HG03135 (cell line): ENCODE measurements around the gene CDKN2B.

ENCODE experiments used
- ATAC-seq: cut with Tn5 transposase; IDR thresholded peaks from one replicate; pipeline ENCODE4 v1.9.1; 2021; ENCODE audit warnings: mild to moderate bottlenecking, moderate library complexity; ENCODE audit not compliant: unreplicated experiment

The CDKN2B gene

DNA sequence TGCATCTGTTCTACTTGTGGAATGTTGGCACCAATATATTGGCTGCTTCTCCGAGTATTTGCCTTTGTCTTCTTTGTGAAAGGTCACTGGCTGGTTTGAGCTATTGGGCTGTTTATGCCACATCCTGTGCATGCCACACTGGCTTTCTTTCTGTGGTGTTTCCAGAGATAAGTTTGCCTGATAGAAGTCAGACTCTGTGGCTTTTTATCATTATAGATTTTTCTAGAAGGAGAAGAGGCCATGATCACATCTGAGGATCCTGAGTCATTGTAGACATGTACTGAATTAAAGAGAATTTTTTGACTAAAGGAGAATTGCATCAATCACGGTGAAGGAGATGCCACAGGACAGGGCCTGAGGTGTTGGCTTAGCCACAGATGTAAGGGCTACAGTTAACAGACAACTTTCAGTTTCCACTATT lies 26.5 kb upstream of the CDKN2B start:
- ATAC-seq = no peak

DNA sequence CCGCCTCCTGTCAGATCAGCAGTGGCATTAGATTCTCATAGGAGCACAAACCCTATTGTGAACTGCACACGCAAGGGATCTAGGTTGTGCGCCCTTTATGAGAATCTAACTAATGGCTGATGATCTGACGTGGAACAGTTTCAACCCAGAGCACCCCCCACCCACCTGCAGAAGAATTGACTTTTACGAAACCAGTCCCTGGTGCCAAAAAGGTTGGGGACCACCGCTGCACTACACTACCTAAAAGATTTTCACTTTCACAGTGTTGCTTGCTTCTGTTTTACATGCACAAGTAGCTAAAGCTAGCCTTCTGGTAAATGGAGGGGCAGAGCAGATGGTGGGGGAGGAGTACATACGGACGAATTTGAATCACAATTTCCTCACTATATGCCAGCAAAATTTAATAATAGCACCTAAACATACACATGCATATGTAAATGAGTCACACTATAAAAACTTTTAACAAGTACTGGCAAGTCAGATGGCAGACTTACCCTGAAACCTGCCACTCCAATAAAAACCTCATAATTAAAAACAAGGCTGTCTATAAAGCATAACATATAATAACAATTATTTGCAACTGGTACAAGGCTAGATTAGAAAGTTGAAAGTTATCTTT lies 24.0 kb upstream of the CDKN2B start:
- ATAC-seq = no peak

DNA sequence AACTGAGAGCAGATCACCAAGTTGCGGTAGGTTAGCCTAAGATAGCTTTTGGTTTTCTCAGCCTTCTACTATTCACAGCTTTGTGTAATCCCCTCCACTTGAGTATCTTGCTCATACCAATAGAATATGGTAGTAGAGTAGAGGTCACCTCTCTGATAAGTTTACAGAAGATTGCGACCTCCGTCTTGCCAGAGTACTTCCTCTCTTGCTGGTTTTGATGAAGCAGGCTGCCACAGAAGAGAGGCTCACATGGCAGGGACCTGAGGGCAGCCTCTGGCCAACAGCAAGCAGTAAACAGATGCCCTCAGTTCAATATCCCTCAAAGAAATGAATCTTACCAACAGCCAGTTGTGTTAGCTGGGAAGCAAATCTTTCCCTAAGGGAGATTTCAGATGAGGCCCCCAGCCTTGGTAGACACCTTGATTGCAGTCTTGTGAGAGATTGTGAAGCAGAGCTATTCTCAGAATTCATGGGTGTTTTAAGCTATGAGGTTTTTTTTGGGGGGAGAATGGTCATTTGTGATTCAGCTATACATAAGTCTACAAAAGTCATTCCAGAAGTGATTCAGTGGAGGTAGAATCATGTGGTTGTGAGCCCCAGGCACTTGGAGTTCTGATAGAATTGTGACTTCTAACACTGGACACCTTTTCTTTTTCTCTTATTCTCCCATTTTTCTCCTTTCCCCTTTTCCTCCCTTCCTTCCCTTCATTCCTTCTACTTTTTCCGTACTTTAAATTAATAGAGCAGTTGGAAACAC lies 22.7 kb upstream of the CDKN2B start:
- ATAC-seq = no peak

DNA sequence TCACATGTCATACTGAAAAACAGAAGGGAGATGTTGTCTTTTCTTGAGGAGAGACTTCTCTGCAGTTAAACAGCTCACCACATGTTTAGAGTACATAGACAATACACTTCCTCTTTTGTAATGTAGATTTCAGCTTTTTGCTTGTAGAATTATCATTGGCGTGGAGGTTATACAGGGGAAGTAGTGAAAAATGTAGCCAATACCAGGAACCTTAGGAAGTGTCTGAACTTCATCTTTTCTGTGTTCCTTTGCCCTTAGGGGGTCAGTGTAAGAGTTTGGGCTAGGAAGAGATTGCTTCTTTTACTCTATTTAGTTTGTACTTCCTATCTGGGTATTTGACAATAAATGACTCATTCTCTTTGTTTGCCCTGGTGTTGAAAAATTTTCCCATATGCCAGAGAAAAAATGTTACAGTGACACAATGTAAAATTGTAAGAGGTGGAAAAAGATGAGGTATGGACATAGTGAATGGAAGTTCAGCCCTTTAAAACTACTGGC lies 21.0 kb upstream of the CDKN2B start:
- peak; percentile 78 for ATAC-seq

DNA sequence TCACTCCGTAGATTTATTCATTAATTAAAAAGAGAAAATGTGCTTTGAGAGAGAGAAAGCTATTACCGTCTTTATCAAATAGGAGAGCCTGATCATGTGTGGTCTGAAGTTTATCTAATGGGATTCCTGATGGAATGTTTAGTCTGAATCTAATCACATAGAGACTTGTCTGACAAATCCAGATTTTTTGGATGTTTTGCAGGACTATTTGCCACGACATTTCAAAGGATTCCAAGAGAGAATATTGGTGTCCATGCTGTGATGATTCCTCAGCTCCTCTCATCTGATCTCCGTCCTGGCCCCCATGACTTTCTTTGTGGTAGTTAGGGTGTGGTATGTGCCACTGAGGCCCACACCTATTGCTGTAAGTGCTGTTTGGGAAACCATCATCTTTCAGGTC lies 20.1 kb upstream of the CDKN2B start:
- ATAC-seq = no peak

DNA sequence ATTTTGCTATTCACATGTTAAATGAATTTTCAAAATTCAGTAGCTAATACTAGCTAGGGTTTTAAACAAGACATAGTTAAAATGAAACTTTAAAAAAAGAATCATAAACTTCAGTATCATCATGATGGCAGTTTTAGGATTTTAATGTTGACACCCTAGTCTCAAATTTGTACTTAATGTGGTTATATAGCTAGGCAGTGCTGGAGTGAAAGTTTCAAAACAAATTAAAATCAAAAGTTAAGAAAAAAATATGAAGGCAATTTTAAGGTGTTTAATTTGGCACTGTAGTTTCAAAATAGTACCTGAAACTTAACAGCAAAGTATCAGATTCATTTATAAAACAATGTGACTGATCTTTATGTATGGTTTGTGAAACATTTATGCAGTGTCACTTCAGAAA lies 19.3 kb upstream of the CDKN2B start:
- ATAC-seq = no peak

DNA sequence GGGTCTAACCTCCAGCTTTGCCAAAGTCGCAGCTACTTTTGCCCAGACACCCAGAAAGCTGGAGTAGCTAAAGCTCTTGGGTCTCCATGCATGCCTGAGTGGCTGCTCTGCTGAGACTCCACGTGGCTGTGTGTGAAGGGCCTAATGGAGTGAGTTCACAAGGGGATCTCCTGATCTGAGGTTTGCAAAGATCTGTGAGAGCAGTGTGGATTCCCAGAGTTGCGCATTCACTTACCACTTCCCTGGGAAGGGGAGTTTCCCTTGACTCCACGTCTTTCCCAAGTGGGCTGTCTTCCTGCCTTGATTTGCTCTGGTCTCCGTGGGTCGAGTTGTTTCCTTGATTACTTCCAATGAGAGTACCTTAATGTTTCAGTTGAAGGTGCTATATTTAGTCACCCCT lies 17.6 kb upstream of the CDKN2B start:
- no peak for ATAC-seq

DNA sequence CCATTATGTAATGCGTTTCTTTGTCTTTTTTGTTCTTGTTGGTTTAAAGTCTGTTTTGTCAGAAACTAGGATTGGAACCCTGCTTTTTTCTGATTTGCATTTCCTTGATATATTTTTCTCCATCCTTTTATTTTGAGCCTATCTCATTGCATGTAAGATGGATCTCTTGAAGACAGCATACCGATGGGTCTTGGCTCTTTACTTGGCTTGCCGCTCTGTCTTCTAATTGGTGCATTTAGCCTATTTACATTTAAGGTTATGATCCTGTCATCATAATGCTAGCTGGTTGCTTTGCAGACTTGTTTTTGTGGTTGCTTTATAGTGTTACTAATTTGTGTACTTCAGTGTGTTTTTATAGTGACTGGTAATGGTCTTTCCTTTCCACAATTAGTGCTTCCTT lies 13.3 kb upstream of the CDKN2B start:
- ATAC-seq = no peak

DNA sequence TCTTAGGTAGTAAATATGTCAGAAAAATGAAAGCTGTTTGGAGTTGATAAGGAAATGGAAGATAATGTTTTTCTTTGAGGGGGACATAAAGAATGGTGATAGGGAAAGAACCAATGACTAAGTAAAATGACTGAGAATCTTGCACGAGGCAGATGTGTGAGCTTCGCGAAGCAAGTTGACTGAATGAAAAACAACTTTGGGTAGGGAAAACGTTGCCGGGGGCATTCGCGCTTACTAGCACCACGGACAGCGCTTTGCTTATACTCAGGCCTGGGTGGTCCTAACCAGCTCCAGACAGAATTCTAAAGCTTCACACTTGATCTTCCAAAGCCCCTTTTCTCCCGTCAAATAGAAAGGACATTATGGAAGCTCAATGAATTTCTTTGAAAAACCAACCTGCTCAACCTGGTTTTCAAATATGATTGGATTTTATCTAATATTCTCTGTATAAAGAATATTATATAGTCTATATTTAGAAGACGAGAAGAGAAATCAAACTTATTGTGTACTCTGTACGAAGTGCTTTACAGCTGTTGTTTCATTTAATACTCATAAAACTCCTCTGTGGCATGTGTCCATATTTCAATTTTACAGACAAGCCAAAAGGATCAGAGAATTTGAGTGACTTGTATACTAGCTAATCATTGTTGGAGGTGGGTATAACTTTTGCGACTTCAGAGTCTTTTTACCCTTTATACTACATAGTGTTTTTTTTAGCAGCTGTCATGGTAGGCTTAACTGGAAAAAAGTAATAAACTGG lies 1.9 kb upstream of the CDKN2B start:
- no peak for ATAC-seq

DNA sequence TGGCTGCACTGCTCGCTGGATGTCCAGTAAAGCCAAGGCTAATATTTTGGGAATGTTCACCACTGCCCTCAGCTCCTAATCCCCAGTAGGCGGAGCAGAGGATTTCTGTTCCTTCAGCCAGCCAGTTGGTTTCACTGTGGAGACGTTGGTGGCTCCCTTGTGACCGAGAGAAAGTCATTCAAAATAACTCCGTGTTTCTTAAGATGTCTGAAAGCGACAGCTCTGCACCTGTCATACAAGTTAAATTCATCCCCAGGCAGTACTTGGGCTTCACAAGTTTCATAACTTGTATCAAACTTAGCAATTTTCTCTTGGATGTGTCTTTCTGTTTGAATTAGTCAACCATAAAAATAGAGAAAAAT lies 382 bp upstream of the CDKN2B start:
- peak; percentile 35 for ATAC-seq

DNA sequence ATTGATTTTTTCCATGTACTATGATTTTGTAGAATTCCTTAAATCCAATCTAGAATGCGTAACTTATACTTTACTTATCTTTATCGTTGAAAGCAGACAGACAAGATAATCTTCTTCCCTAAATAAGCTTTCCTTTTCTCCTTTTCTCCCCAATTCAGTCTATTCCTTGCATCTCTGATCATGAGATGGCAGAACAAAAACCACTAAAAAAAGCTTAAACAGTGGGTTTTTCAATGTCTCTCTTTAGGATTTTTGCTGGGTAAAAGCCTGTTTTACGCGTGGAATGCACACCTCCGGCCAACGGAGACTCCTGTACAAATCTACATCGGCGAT lies 755 bp downstream of the CDKN2B start:
- ATAC-seq = no peak

DNA sequence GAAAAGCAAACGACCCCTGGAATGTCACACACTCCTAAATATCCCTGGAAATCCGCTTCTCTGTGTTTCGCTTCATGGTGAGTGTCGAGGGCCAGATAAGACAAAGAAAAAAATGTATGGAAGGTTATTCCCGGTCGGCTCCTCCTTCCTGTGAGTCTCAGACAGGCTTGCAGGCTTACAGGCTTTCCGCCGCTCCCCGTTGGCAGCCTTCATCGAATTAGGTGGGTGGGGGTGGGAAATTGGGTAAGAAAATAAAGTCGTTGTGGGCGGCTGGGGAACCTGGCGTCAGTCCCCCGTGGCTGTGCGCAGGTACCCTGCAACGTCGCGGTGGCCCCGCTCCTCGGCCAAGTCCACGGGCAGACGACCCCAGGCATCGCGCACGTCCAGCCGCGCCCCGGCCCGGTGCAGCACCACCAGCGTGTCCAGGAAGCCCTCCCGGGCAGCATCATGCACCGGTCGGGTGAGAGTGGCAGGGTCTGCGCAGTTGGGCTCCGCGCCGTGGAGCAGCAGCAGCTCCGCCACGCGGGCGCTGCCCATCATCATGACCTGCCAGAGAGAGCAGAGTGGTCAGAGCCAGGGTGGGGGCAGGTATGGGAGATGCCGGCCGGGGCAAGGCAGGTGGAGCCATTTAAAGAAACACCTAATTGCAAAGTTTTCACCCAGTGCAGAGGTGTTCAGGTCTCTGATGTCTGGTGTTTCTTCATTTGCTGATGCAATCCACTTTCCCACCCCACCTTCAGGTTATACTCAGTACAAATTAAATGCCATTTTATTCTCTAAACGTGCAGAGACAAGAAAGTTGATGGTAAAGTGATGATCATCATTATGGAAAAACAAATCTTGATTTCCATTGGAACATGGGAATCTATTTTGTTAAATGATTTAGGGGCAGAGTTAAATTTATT lies 3.2 kb downstream of the CDKN2B start:
- no peak for ATAC-seq

DNA sequence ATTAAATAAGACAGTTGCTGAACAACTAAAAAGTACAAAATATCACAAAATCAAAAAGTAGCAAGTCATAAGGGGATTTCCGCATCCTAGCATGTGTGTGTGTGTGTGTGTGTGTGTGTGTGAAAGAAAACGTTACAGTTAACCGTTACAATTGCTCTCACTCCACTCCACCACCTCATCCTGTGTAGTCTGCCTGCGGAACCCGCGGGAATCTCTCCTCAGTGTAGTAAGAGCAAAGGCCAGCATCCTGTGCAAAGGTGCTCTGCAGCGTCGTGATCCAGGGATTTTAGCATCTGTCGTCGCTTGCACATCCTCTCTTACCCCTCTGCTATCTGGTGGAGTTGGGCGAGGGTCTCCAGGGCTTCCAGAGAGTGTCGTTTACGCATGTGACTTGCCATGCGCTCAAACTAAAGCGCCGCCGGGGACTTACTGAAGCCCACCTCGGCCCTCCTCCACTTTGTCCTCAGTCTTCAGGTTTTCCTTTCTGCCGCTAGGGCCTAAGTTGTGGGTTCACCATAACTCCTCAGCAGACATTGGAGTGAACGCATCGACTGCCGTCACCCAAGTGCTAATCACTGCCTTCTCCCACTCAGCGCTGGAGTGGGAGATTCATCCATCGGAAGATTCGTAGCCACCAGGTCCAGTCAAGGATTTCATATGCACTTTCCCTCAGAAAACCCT lies 3.9 kb downstream of the CDKN2B start:
- no peak for ATAC-seq

DNA sequence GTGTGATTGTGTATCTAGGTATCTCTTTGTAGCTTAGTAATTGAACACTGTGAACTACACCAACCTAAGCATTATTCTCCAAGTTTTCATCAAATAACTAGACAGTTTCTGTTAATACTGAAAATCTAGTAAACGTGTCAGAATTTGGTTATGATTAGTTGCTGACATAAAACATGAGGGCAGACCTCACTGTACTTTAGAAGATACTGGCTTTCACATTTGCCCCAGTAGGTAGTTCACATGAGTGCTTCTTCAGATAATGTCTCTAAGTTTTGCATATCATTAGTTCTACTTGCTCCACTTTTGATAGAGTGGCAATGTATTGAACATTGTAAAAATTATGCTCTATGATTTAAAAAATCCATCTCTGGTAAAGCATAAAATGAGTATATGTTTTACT lies 7.1 kb downstream of the CDKN2B start:
- ATAC-seq = no peak

DNA sequence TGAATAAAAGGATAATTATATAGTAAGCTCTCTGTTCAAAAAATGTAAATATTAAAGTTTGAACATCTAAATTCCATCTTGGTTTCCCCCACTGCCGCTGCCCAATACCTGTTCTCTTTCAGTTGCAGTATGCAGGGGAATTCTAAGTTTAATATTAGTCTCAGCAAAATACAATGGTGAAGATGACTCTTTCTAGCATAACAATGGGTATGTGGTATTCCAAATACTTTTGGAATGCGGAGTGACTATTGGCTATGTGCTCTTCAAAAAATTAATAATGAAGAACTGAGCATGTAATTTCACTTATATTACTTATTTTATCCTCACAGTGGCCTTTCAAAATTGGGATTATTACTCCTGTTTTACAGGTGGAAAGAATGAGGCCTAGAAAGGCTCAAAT lies 11.1 kb downstream of the CDKN2B start:
- no peak for ATAC-seq

DNA sequence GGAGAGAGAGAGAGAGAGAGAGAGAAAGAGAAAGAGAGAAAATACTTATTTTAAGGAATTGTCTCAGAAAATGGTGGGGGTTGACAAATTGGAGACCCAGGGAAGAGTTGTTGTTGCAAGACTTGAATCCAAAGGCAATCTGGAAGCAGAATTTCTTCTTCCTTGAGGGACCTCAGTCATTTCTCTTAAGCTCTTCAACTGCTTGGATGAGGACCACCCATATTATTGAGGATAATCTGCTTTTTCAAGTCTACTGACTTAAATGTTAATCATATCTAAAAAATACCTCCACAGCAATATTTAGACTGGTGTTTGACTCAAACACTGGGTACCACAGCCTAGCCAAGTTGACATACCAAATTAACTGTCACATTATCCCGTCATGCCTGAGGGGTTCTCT lies 11.6 kb downstream of the CDKN2B start:
- no peak for ATAC-seq

DNA sequence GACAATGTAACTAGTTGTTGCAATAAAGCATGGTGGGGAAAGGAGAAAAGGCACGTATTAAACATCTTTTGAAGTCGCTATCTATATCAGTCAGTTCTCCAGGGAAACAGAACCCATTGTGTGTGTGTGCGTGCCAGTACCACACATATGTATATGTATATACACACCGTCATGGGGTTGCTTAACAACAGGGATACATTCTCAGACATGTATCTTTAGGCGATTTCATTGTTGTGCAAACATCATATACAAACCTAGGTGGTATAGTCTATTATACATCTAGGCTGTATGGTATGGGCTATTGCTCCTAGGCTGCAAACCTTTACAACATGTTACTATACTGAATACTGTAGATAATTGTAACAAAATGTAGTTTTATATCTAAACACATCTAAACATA lies 12.2 kb downstream of the CDKN2B start:
- no peak for ATAC-seq

DNA sequence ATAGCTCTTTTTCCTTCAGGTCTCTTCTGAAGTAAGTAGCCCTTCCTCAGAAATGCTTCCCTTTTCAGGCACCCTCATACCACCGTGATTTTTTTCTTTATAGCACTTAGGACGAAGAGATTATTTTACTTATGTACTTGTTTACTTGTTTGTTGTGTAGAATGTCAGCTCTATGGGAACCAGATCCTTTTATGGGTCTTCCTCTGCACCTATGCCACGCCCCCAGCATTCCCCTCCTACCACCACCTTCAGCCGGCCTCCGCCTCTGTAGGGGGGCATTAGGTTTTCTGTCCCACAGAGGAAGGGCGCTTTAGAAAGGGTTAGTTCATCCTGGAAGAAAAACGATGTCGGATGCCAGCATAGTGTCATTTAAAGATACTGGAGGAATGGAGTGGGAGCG lies 12.7 kb downstream of the CDKN2B start:
- no peak for ATAC-seq

DNA sequence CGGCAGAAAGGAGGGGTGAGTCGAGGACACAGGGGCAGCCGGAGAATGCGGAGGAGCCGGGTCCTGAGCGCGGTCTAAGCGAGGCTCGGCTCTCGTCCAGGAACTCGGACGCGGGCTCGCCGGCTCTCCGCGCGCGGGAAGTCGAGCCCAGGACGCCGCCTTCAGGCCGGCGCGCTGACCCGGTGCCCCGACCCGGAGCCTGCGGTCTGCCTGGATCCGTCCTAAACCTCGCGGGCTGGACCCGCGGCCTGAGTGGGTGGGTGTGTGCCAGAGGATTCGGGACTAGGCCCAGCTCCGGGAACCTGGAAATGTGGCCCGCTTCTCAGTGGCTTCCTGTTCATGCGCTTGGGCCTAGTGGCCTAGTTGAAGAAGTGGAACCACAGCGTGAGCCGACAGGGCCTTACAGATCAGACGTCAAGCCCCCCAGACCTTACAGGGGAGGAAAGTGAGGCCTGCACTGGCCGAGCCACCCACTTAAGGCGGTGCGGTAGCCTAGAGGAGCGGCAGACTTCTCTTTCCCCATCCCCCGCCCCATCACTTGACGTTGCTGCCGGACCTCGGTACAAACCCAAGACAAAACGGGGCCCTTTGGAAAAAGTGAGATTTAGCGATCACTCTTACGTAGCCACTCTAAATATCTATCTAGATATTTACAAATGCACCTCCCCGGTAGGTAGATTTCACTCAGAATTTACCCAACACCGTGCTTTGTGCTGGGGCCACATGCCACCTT lies 13.3 kb downstream of the CDKN2B start:
- ATAC-seq = peak; percentile 24
